ENCODE data around the gene HSD17B3.

DNA sequence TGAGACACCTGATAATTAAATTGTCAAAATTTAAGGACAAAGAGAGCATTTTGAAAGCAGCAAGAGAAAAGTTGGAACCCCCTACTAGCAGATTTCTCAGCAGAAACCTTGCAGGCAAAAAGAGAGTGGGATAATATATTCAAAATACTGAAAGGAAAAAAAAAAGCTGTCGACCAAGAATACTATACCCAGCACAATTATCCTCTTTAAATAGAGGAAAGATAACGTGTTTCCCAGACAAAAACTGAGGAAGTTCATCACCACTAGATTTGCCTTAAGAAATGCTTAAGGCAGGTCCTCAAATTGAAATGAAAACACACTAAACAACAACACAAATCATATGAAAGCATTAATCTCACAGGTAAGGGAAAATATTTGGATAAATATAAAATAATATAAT lies 27.0 kb downstream of the HSD17B3 start:
- TF ChIP-seq, protein P1, sequence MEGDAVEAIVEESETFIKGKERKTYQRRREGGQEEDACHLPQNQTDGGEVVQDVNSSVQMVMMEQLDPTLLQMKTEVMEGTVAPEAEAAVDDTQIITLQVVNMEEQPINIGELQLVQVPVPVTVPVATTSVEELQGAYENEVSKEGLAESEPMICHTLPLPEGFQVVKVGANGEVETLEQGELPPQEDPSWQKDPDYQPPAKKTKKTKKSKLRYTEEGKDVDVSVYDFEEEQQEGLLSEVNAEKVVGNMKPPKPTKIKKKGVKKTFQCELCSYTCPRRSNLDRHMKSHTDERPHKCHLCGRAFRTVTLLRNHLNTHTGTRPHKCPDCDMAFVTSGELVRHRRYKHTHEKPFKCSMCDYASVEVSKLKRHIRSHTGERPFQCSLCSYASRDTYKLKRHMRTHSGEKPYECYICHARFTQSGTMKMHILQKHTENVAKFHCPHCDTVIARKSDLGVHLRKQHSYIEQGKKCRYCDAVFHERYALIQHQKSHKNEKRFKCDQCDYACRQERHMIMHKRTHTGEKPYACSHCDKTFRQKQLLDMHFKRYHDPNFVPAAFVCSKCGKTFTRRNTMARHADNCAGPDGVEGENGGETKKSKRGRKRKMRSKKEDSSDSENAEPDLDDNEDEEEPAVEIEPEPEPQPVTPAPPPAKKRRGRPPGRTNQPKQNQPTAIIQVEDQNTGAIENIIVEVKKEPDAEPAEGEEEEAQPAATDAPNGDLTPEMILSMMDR (conservative IDR thresholded peaks at IDR 0.05) = no peak
- TF ChIP-seq EZH2 (IDR thresholded peaks at IDR 0.05; ENCODE audit: low read depth) = no peak

Measured in PC-9 (cell line).